ENCODE data around the gene KRT16.

The KRT16 gene

GRCh38 chr17:41639492-41640473 is 27.2 kb upstream of the KRT16 start:
- Histone ChIP-seq H3K27me3 (ENCODE audit: insufficient read depth, low read length, poor library complexity) (no peaks in the 10 kb centered on the region), H3K79me1 (ENCODE audit: low read length) (no peaks in the 10 kb centered on the region), H3K9ac (ENCODE audit: low read length) (no peak overlapping the region), H2BK5ac (ENCODE audit: low read length) (no peak overlapping the region), H4K8ac (ENCODE audit: low read depth, low read length) (no peak overlapping the region), H3K18ac (ENCODE audit: low read length) (no peak overlapping the region), H3K4ac (ENCODE audit: low read depth, low read length) (no peak overlapping the region), H2BK120ac (ENCODE audit: low read depth, low read length) (no peak overlapping the region), H3K79me2 (ENCODE audit: control insufficient read depth, insufficient read depth, low read length) (no peaks in the 10 kb centered on the region), H3K56ac (ENCODE audit: low read length) (no peak overlapping the region), H3K36me3 (ENCODE audit: control insufficient read depth, insufficient read depth, low read length) (no peaks in the 10 kb centered on the region), H3K4me2 (ENCODE audit: low read length) (no peak overlapping the region), H3K4me3 (ENCODE audit: low read length) (no peak overlapping the region), H2AK5ac (ENCODE audit: low read length) (no peak overlapping the region), H3K4me1 (ENCODE audit: control insufficient read depth, low read depth, low read length) (peaks cover 2% of the 10 kb centered on the region), H3K23ac (ENCODE audit: low read length) (no peak overlapping the region), H4K5ac (ENCODE audit: low read length) (no peak overlapping the region), H2BK15ac (replicated peaks; ENCODE audit: low read depth) (no peak overlapping the region), H3K27ac (ENCODE audit: low read depth, low read length) (no peak overlapping the region)
- no CpG with 5 or more reads among the region's 7 CpGs for WGBS (ENCODE audit: extremely low coverage, insufficient coverage, low lambda C conversion rate)
- DNase-seq: no peak

GRCh38 chr17:41638941-41639340 is 26.4 kb upstream of the KRT16 start:
- no peaks in the 10 kb centered on the region for H3K79me2 ChIP-seq (ENCODE audit: control insufficient read depth, insufficient read depth, low read length)
- no CpG with 5 or more reads among the region's 6 CpGs for WGBS (ENCODE audit: extremely low coverage, insufficient coverage, low lambda C conversion rate)

GRCh38 chr17:41638194-41638593 is 25.6 kb upstream of the KRT16 start:
- Histone ChIP-seq H3K79me2 (ENCODE audit: control insufficient read depth, insufficient read depth, low read length) (no peaks in the 10 kb centered on the region), H2BK5ac (ENCODE audit: low read length) (no peak overlapping the region), H4K5ac (ENCODE audit: low read length) (no peak overlapping the region), H3K79me1 (ENCODE audit: low read length) (no peaks in the 10 kb centered on the region), H4K8ac (ENCODE audit: low read depth, low read length) (no peak overlapping the region), H3K23ac (ENCODE audit: low read length) (no peak overlapping the region), H2AK5ac (ENCODE audit: low read length) (no peak overlapping the region), H2BK120ac (ENCODE audit: low read depth, low read length) (no peak overlapping the region), H3K56ac (ENCODE audit: low read length) (no peak overlapping the region), H3K36me3 (ENCODE audit: control insufficient read depth, insufficient read depth, low read length) (no peaks in the 10 kb centered on the region), H3K4ac (ENCODE audit: low read depth, low read length) (no peak overlapping the region), H3K27ac (ENCODE audit: low read depth, low read length) (no peak overlapping the region), H3K18ac (ENCODE audit: low read length) (no peak overlapping the region), H3K4me1 (ENCODE audit: control insufficient read depth, low read depth, low read length) (peaks cover 2% of the 10 kb centered on the region), H3K9ac (ENCODE audit: low read length) (no peak overlapping the region), H3K4me2 (ENCODE audit: low read length) (no peak overlapping the region), H2BK15ac (replicated peaks; ENCODE audit: low read depth) (no peak overlapping the region), H3K27me3 (ENCODE audit: insufficient read depth, low read length, poor library complexity) (no peaks in the 10 kb centered on the region), H3K4me3 (ENCODE audit: low read length) (no peak overlapping the region)
- no peak for DNase-seq
- whole genome bisulfite sequencing (ENCODE audit: extremely low coverage, insufficient coverage, low lambda C conversion rate): no CpG with 5 or more reads among the region's 5 CpGs

More at GRCh38 chr17:41638941-41639340, 26.4 kb upstream of the KRT16 start:
- Histone ChIP-seq H3K27me3 (ENCODE audit: insufficient read depth, low read length, poor library complexity) (no peaks in the 10 kb centered on the region), H3K79me1 (ENCODE audit: low read length) (no peaks in the 10 kb centered on the region), H3K4me2 (ENCODE audit: low read length) (no peak overlapping the region), H2AK5ac (ENCODE audit: low read length) (no peak overlapping the region), H3K9ac (ENCODE audit: low read length) (no peak overlapping the region), H3K23ac (ENCODE audit: low read length) (no peak overlapping the region), H3K27ac (ENCODE audit: low read depth, low read length) (no peak overlapping the region), H3K18ac (ENCODE audit: low read length) (no peak overlapping the region), H3K4me1 (ENCODE audit: control insufficient read depth, low read depth, low read length) (peaks cover 2% of the 10 kb centered on the region), H2BK15ac (replicated peaks; ENCODE audit: low read depth) (no peak overlapping the region), H3K36me3 (ENCODE audit: control insufficient read depth, insufficient read depth, low read length) (no peaks in the 10 kb centered on the region), H2BK5ac (ENCODE audit: low read length) (no peak overlapping the region), H3K56ac (ENCODE audit: low read length) (no peak overlapping the region), H4K8ac (ENCODE audit: low read depth, low read length) (no peak overlapping the region), H4K5ac (ENCODE audit: low read length) (no peak overlapping the region), H3K4me3 (ENCODE audit: low read length) (no peak overlapping the region), H3K4ac (ENCODE audit: low read depth, low read length) (no peak overlapping the region), H2BK120ac (ENCODE audit: low read depth, low read length) (no peak overlapping the region)
- DNase-seq: no peak

DNA sequence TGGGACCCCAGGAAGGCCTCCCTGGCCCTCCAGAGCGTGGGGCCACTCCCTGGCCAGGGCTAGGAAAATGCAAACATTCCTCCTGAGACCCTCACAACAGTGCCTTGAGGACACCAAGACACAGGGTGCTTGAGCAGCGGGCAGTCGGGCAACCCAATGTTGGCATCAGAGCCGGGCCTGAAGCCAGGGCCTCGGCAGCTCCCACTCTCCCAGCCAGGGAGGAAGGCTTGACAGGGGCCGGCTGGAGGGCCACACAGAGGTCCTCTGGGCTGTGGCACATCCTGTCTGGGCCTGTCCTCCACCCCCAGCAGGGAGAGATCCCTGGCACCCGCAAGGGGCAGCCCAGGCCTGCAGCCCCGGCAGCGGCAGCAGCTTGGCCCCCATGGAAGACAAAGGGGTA is 24.1 kb upstream of the KRT16 start:
- Histone ChIP-seq H3K4ac (ENCODE audit: low read depth, low read length) (no peak overlapping the region), H2BK120ac (ENCODE audit: low read depth, low read length) (no peak overlapping the region), H2AK5ac (ENCODE audit: low read length) (no peak overlapping the region), H3K4me3 (ENCODE audit: low read length) (no peak overlapping the region), H2BK5ac (ENCODE audit: low read length) (no peak overlapping the region), H3K56ac (ENCODE audit: low read length) (no peak overlapping the region), H3K36me3 (ENCODE audit: control insufficient read depth, insufficient read depth, low read length) (no peaks in the 10 kb centered on the region), H2BK15ac (replicated peaks; ENCODE audit: low read depth) (no peak overlapping the region), H3K18ac (ENCODE audit: low read length) (no peak overlapping the region), H4K8ac (ENCODE audit: low read depth, low read length) (no peak overlapping the region), H3K4me2 (ENCODE audit: low read length) (no peak overlapping the region), H3K4me1 (ENCODE audit: control insufficient read depth, low read depth, low read length) (peaks cover 2% of the 10 kb centered on the region), H3K27ac (ENCODE audit: low read depth, low read length) (no peak overlapping the region), H3K79me2 (ENCODE audit: control insufficient read depth, insufficient read depth, low read length) (no peaks in the 10 kb centered on the region), H3K79me1 (ENCODE audit: low read length) (no peaks in the 10 kb centered on the region), H3K9ac (ENCODE audit: low read length) (no peak overlapping the region), H3K27me3 (ENCODE audit: insufficient read depth, low read length, poor library complexity) (no peaks in the 10 kb centered on the region), H3K23ac (ENCODE audit: low read length) (no peak overlapping the region), H4K5ac (ENCODE audit: low read length) (no peak overlapping the region)
- DNase-seq: no peak
- no CpG with 5 or more reads among the region's 9 CpGs for WGBS (ENCODE audit: extremely low coverage, insufficient coverage, low lambda C conversion rate)

GRCh38 chr17:41635121-41636097 is 22.8 kb upstream of the KRT16 start:
- Histone ChIP-seq H3K56ac (ENCODE audit: low read length) (peak overlapping the region; percentile 42), H3K79me1 (ENCODE audit: low read length) (no peaks in the 10 kb centered on the region), H3K9ac (ENCODE audit: low read length) (no peak overlapping the region), H3K36me3 (ENCODE audit: control insufficient read depth, insufficient read depth, low read length) (no peaks in the 10 kb centered on the region), H4K5ac (ENCODE audit: low read length) (no peak overlapping the region), H2AK5ac (ENCODE audit: low read length) (no peak overlapping the region), H4K8ac (ENCODE audit: low read depth, low read length) (no peak overlapping the region), H3K27ac (ENCODE audit: low read depth, low read length) (no peak overlapping the region), H3K18ac (ENCODE audit: low read length) (no peak overlapping the region), H2BK15ac (replicated peaks; ENCODE audit: low read depth) (no peak overlapping the region), H3K4ac (ENCODE audit: low read depth, low read length) (no peak overlapping the region), H3K23ac (ENCODE audit: low read length) (no peak overlapping the region), H3K79me2 (ENCODE audit: control insufficient read depth, insufficient read depth, low read length) (no peaks in the 10 kb centered on the region), H3K4me3 (ENCODE audit: low read length) (no peak overlapping the region), H3K4me2 (ENCODE audit: low read length) (no peak overlapping the region), H3K27me3 (ENCODE audit: insufficient read depth, low read length, poor library complexity) (no peaks in the 10 kb centered on the region), H2BK5ac (ENCODE audit: low read length) (no peak overlapping the region), H2BK120ac (ENCODE audit: low read depth, low read length) (no peak overlapping the region), H3K4me1 (ENCODE audit: control insufficient read depth, low read depth, low read length) (peaks cover 2% of the 10 kb centered on the region)
- peak; percentile 47 for DNase-seq
- no CpG with 5 or more reads among the region's 28 CpGs for WGBS (ENCODE audit: extremely low coverage, insufficient coverage, low lambda C conversion rate)
